Hepatocyte (in vitro differentiated cells): ENCODE data around the gene NKX3-2. TPM values are rescaled to one million over a fixed set of nuclear protein-coding genes. Genes with fewer than 3 reads are reported as not detected.

Source experiments
- DNase-seq: peaks from one replicate; pipeline ENCODE4 v3.0.0-alpha.2; 2016; ENCODE audit warnings: low spot score
- H2AFZ ChIP-seq: fragments of 200-600 bp; sonication (generic); 2 replicates; pipeline ENCODE4 v1.6.0; 2016; ENCODE audit warnings: antibody characterized with exemption, mild to moderate bottlenecking
- H3K27ac ChIP-seq: fragments of 200-600 bp; sonication (generic); 2 replicates; pipeline ENCODE4 v1.5.1; 2016; ENCODE audit warnings: mild to moderate bottlenecking
- H3K27me3 ChIP-seq: fragments of 200-600 bp; sonication (generic); 2 replicates; pipeline ENCODE4 v1.6.1; 2016
- H3K36me3 ChIP-seq: fragments of 200-600 bp; sonication (generic); replicated peaks from 2 replicates; pipeline ENCODE4 v1.5.1; 2016; ENCODE audit warnings: low read depth; ENCODE audit not compliant: insufficient read depth
- H3K4me1 ChIP-seq: fragments of 200-600 bp; sonication (generic); 2 replicates; pipeline ENCODE4 v1.5.1; 2016; ENCODE audit warnings: mild to moderate bottlenecking, moderate library complexity; ENCODE audit not compliant: insufficient read depth
- H3K4me2 ChIP-seq: fragments of 200-600 bp; sonication (generic); 2 replicates; pipeline ENCODE4 v1.6.0; 2016
- H3K4me3 ChIP-seq: fragments of 200-600 bp; sonication (generic); 2 replicates; pipeline ENCODE4 v1.5.1; 2016; ENCODE audit warnings: mild to moderate bottlenecking
- H3K79me2 ChIP-seq: fragments of 200-600 bp; sonication (generic); 2 replicates; pipeline ENCODE4 v1.6.0; 2017; ENCODE audit warnings: mild to moderate bottlenecking
- H3K9me2 ChIP-seq: fragments of 200-600 bp; sonication (generic); replicated peaks from 2 replicates; pipeline ENCODE4 v1.6.0; 2017; ENCODE audit warnings: mild to moderate bottlenecking; ENCODE audit not compliant: insufficient read depth
- H3K9me3 ChIP-seq: fragments of 200-600 bp; sonication (generic); 2 replicates; pipeline ENCODE4 v1.5.1; 2016; ENCODE audit warnings: low read depth, mild to moderate bottlenecking
- H4K20me1 ChIP-seq: fragments of 200-600 bp; sonication (generic); 2 replicates; pipeline ENCODE4 v1.6.0; 2016; ENCODE audit warnings: mild to moderate bottlenecking; ENCODE audit not compliant: insufficient read depth, poor library complexity, severe bottlenecking
- EZH2 ChIP-seq: fragments of 200-600 bp; sonication (generic); IDR thresholded peaks from 2 replicates; pipeline ENCODE4 v1.6.1; 2016; ENCODE audit warnings: antibody characterized with exemption, mild to moderate bottlenecking, borderline replicate concordance
- EZH2phosphoT487 ChIP-seq: fragments of 200-600 bp; sonication (generic); IDR thresholded peaks from one replicate; pipeline ENCODE4 v1.6.1; 2018; ENCODE audit warnings: antibody characterized with exemption, mild to moderate bottlenecking, low read depth, moderate library complexity; ENCODE audit not compliant: unreplicated experiment, severe bottlenecking
- WGBS: methylation state at CpG from one replicate; pipeline ENCODE4 v1.1.6; 2016; ENCODE audit warnings: low lambda C conversion rate; ENCODE audit errors: missing lambda C conversion rate; 5-methylcytosine and 5-hydroxymethylcytosine counted together
- polyA plus RNA-seq: library from polyadenylated mRNA; unstranded; fragments of >200 nt; fragmentation: Nextera tagmentation; extraction: Ambion mirVana; gene quantifications from 2 replicates; pipeline ENCODE4 v1.2.1, GENCODE V29; 2016
- total RNA-seq: library from RNA; depleted of rRNA; stranded (reverse); fragments of >200 nt; gene quantifications from 2 replicates; pipeline ENCODE4 v1.2.3, GENCODE V29; 2014
- TF ChIP-seq, protein P1 (sequence below): fragments of 200-600 bp; sonication (generic); IDR thresholded peaks from 2 replicates; pipeline ENCODE4 v1.5.1; 2016; ENCODE audit warnings: antibody characterized with exemption, mild to moderate bottlenecking; ENCODE audit not compliant: poor library complexity

The NKX3-2 gene
- total and polyA plus RNA-seq, 2 experiments from 2014 or later, result 0.33 to 0.93 TPM

DNA sequence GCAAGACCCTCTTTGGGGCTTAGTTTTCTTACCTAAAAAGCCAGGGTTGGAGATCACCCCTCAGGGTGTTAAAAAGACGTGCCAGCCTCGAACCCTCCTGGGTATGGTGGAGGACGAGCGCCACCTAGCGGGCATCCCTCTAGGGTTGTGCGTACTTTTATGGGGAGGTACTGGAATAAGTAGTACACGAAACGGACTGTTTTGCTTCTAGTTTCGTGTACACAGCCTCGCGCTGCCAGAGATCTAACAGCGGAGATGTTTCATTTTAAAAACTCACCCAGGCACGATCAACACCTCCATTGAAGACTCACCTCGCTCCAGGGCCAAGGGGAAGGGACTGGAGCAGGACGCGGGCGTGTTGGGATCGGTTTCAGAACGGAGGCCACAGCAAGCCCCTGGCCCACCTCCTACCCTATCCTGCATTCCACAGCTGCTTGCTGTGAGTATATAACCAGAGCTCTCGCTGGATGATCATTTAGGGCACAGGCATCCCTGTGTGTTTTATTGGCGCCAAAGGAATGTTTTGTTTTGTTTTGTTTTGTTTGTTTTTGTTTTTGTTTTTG, 4.8 kb upstream of the NKX3-2 start:
- peak overlapping the region; percentile 64 for H3K4me3 ChIP-seq
- 3% methylated on average over 21 of the region's 21 CpGs for WGBS

DNA sequence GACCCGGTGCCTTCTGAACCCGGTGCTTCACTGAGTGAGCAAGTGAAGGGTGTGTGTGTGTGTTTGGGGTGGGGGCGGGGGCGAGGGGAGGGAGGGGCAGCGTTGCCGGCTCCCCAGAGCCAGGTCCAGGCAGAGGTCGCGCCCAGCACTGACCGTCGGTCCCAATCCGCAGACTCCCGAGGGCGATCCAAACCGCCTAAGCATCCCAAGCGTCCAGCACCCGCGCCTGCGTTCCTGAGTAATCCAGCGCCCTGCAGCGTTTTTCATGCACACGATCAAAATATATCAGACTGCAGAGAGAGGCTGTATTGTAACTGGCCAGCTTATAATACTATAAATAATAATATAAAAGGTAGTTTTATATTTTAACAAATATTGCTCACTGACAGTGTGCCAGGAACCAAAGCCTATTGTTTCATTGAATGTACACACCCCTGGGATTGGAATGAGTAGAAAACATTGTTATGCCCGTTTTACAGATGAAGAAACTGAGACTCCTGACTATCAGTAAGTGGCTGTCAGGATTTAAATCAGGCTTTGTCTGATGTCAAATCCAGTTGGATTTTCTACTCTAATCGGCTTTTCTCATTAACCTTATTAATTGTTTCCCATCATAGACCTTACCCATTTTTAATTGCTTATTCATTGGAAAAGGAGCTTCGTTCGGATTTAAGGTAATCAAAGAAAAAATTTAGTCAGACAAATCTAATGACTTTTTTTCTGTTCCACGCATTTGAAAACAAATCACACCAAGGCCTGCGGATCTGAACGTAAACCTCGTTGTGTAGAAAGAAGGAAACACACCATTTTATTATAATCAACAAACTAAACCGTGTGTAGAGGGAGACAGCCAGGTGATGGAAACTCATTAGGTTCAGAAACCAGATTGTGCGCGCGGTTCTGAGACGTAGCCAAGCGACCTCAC, 4.0 kb upstream of the NKX3-2 start:
- H3K36me3 ChIP-seq, result no peaks in the 10 kb centered on the region
- H3K4me2 ChIP-seq, result peak overlapping the region; percentile 95
- H3K4me1 ChIP-seq, result peaks cover 7% of the 10 kb centered on the region
- peaks cover 68% of the 10 kb centered on the region for H3K27me3 ChIP-seq
- DNase-seq, result no peak
- no peaks in the 10 kb centered on the region for H4K20me1 ChIP-seq
- peak overlapping the region; percentile 87 for H2AFZ ChIP-seq
- TF ChIP-seq EZH2, result no peak
- TF ChIP-seq EZH2phosphoT487, result no peak
- TF ChIP-seq, protein P1, sequence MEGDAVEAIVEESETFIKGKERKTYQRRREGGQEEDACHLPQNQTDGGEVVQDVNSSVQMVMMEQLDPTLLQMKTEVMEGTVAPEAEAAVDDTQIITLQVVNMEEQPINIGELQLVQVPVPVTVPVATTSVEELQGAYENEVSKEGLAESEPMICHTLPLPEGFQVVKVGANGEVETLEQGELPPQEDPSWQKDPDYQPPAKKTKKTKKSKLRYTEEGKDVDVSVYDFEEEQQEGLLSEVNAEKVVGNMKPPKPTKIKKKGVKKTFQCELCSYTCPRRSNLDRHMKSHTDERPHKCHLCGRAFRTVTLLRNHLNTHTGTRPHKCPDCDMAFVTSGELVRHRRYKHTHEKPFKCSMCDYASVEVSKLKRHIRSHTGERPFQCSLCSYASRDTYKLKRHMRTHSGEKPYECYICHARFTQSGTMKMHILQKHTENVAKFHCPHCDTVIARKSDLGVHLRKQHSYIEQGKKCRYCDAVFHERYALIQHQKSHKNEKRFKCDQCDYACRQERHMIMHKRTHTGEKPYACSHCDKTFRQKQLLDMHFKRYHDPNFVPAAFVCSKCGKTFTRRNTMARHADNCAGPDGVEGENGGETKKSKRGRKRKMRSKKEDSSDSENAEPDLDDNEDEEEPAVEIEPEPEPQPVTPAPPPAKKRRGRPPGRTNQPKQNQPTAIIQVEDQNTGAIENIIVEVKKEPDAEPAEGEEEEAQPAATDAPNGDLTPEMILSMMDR, result no peak
- 12% methylated on average over 31 of the region's 35 CpGs for WGBS
- peak overlapping the region; percentile 36 for H3K4me3 ChIP-seq
- H3K9me3 ChIP-seq, result no peaks in the 10 kb centered on the region
- H3K9me2 ChIP-seq, result no peaks in the 10 kb centered on the region
- H3K27ac ChIP-seq, result no peak overlapping the region
- no peaks in the 10 kb centered on the region for H3K79me2 ChIP-seq

More for the DNA sequence above, 4.8 kb upstream of the NKX3-2 start:
- Histone ChIP-seq H3K27me3 (peaks cover 60% of the 10 kb centered on the region), H3K36me3 (no peaks in the 10 kb centered on the region), H3K9me2 (no peaks in the 10 kb centered on the region), H3K79me2 (no peaks in the 10 kb centered on the region), H3K27ac (no peak overlapping the region), H3K4me1 (peaks cover 7% of the 10 kb centered on the region), H3K9me3 (no peaks in the 10 kb centered on the region), H4K20me1 (no peaks in the 10 kb centered on the region), H3K4me2 (peak overlapping the region; percentile 87), H2AFZ (peak overlapping the region; percentile 45)
- peak; percentile 89 for DNase-seq
- TF ChIP-seq EZH2, result no peak
- TF ChIP-seq, protein P1, result peak; percentile 97

DNA sequence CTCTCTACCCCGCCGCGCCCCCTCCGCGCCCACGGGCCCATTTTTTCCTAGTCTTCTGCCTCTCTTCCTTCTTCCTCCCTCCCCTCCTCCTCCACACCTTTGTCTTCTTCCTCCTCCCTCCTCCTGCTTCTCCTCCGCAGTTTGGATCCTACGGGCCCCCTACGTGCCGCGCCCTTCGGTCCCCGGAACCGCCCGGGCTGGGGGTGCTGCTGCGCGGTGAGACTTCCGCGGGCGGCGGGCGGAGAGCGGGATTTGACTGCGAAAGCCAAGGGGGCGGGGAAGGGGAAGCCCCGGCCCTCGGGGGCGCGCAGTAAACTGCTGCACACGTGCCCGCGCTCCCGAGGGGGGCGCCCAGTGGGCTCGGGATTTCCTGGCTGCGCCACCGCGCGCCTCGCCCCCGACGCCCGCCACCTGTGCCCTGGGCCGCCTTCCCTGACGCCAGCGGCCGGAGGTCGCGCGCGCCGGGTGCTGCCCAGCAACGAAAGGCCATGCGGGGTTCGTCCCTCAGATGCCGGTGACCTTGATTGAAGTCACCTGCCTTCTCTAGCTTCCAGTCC, 3.3 kb upstream of the NKX3-2 start:
- Histone ChIP-seq H4K20me1 (no peaks in the 10 kb centered on the region), H3K4me2 (peak overlapping the region; percentile 95), H3K4me1 (peaks cover 7% of the 10 kb centered on the region), H3K27me3 (peaks cover 76% of the 10 kb centered on the region), H3K4me3 (peak overlapping the region; percentile 36), H3K9me3 (no peaks in the 10 kb centered on the region), H2AFZ (peak overlapping the region; percentile 87), H3K36me3 (no peaks in the 10 kb centered on the region), H3K27ac (no peak overlapping the region), H3K9me2 (no peaks in the 10 kb centered on the region), H3K79me2 (no peaks in the 10 kb centered on the region)
- 2% methylated on average over 36 of the region's 56 CpGs for WGBS
- TF ChIP-seq EZH2phosphoT487, result no peak
- TF ChIP-seq, protein P1, result no peak
- TF ChIP-seq EZH2, result peak; percentile 68
- peak; percentile 41 for DNase-seq
